ENCODE measurements around the gene FADS6. TPM values are rescaled to one million over a fixed set of nuclear protein-coding genes. Genes with fewer than 3 reads are reported as not detected.

FADS6 gene
- total and polyA plus RNA-seq, 2 experiments from 2014 or later = 0.42 to 0.73 TPM

GRCh38 chr17:74868251-74868907 is 25.1 kb downstream of the FADS6 start:
- Mint-ChIP-seq H3K27ac (no peak overlapping the region), H3K9me3 (peaks cover 2% of the 10 kb centered on the region; the same call in 1 of the 3 replicates), H3K4me1 (peaks cover 22% of the 10 kb centered on the region), H3K27me3 (ENCODE audit: insufficient read depth, low read depth, poor library complexity) (peaks cover 21% of the 10 kb centered on the region), H3K36me3 (ENCODE audit: low read depth) (peaks cover 17% of the 10 kb centered on the region; the same call in 2 of the 3 replicates), H3K4me3 (no peak overlapping the region)
- no peak overlapping the region for H2AFZ ChIP-seq
- ATAC-seq (no peak), DNase-seq (ENCODE audit: low spot score) (no peak)
- no peaks in the 10 kb centered on the region for H3K79me2 ChIP-seq (replicated peaks; ENCODE audit: insufficient read depth)
- no peak overlapping the region for H3K4me2 ChIP-seq
- H3K9me2 ChIP-seq (ENCODE audit: insufficient read depth) = no peaks in the 10 kb centered on the region
- H3F3A ChIP-seq (replicated peaks; ENCODE audit: low read depth) = peaks cover 4% of the 10 kb centered on the region; the same call in 1 of the 2 replicates
- H3K4me1 ChIP-seq (ENCODE audit: insufficient read depth) = peaks cover 4% of the 10 kb centered on the region; the same call in 1 of the 2 replicates
- H3K27me3 ChIP-seq (ENCODE audit: insufficient read depth) = 0 out of 2 replicates have a peak, but pooled peaks cover 7% of the 10 kb centered on the region
- TF ChIP-seq ZNF114 (CRISPR knock-in tag; IDR thresholded peaks at IDR 0.05) (no peak), CTCF (conservative IDR thresholded peaks at IDR 0.05; ENCODE audit: low read depth in 2 of 2) (no peak), ETS1 (IDR thresholded peaks at IDR 0.05) (no peak), POLR2AphosphoS5 (IDR thresholded peaks at IDR 0.05; ENCODE audit: low read depth) (no peak), EZH2phosphoT487 (IDR thresholded peaks at IDR 0.05; ENCODE audit: unreplicated experiment) (no peak), NANOG (IDR thresholded peaks at IDR 0.05; ENCODE audit: borderline replicate concordance) (no peak), REST (IDR thresholded peaks at IDR 0.05; ENCODE audit: unreplicated experiment) (no peak)
- peaks cover 3% of the 10 kb centered on the region; the same call in 1 of the 2 replicates for H4K20me1 ChIP-seq (replicated peaks; ENCODE audit: insufficient read depth)
- no peaks in the 10 kb centered on the region for H3K36me3 ChIP-seq (ENCODE audit: insufficient read depth)
- H3K27ac ChIP-seq (ENCODE audit: low read depth) = no peak overlapping the region
- no peak overlapping the region for H3K4me3 ChIP-seq

Data from GM23338 (cell line).